Mucosa of gallbladder (tissue), 1 donor: ENCODE measurements around the gene DEFB128. TPM values are rescaled to one million over a fixed set of nuclear protein-coding genes. Genes with fewer than 3 reads are reported as not detected.
A peak's percentile ranks its signal among the peaks of the same experiment; 100 is the strongest.
"Not testable (repeated sequence)": the region's sequence is repeated elsewhere in the genome, so short reads cannot be mapped to it uniquely, and the experiment has no call there.

Source experiments
- DNase-seq: peaks from one replicate; pipeline ENCODE4 v3.0.0-alpha.2; 2020; ENCODE audit warnings: low spot score
- total RNA-seq: library from RNA; stranded (reverse); gene quantifications from one replicate; pipeline ENCODE4 v1.2.1, GENCODE V29; 2021
- donor health status: DM: no; HTN: no; CAD: no.

Gene DEFB128
- total RNA-seq, result not detected

DNA sequence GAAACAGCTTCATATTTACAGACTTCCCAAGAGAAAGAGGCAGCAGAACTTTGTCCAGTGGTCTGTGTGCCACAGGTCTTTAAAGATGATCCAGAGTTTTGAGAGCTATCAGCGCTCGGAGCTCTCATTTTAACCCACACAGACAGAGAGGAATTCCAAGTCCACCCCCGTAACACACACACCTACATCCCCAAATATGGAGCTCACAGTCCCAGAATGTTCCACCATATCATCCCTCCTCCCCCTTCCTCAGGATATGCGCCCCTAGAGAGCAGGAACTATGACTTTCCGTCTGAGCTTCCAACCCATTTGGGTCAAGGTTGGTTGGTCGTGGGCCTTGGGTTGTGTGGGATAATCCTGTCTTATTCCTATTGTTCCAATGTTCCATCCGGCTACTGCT is at the start of gene DEFB128:
TSS of gene DEFB128 (minus strand) at position 101 of the 400 bp plus-strand sequence. CDS start at position 13, 88 bp downstream.
- no peak for DNase-seq

DNA sequence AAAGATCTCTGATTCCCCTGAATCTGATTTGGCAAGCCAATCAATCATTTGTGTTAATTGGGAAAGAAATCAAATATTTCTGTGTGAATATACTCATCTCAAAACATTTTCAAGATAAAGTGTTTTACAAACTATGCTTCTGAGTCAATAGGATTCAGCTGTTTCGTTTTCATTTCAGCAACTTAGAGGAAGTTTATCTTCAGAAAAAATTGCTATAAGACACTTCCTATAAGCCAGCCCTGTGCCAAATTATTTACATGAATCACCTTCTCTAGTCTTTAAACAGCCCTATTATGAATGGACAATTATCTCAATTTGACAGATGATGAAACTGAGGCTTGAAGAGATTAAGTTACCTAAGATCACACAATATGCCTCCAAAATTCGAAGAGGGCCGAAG is 48.4 kb upstream of the DEFB128 start:
- no peak for DNase-seq

DNA sequence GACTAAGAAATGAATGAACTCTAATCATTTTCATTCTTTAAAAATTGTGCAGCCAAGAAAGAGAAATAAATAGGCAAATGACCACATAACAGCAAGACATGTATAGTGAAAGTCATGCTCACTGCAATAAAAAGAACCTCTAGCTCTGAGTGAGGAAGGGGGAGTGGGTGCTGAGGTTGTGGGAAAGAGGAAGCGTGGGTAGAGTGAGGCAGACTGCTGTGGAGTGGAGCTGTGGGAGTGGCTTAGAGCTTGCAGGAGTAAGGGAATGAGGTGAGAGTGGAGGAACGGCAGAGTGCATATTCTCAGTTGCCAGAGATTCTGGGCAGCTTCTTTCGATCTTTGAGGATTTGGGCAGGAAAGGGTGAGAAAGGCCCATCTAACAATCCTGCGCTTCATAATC is 48.0 kb upstream of the DEFB128 start:
- DNase-seq, result no peak

DNA sequence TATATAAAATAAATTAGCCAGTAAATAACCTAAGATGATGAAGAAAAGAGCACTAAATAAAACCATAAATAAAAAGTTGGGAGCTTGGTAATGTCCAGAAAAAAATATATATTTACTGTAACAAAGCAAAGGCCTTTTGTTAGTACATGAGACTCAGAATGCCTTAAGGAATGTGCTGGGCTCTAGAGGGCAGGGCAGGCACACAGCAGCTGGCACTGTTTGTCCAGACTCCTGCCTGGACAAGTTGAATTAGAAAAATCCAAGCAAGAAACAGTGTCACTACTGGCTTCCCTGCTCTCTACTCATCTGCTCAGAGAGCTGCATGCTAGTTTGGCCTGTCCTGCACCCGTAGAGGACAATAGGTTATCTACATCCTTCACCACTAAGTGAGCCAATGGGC is 46.4 kb upstream of the DEFB128 start:
- DNase-seq, result no peak

DNA sequence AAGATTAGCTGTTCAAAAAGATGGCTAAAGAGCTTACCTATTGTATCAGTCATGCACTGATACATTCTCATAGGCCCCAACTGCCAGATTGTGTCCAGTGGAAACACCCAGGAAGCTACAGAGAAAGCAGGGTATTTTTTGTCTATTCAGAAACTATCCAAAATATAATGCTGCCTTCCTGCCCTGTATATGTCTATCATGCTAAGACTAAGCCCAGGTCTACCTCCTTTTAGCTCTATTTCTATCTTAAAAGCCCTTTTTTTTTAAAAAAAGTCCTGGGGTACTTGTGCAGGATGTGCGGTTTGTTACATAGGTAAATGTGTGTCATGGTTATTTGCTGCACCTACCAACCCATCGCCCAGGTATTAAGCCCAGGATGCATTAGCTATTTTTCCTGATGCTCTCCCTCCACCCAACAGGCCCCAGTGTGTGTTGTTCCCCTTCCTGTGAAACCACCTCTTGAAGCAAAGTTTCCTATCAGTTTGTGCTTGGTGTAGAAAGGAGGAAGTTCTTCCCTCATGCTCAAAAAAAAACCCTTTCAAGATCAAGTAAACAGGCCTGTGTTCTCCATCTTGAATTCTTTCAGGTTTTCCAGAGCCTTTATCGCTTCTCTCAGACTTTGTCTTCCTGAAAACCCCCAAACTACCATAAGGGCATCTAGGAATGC is 38.1 kb upstream of the DEFB128 start:
- no peak for DNase-seq

DNA sequence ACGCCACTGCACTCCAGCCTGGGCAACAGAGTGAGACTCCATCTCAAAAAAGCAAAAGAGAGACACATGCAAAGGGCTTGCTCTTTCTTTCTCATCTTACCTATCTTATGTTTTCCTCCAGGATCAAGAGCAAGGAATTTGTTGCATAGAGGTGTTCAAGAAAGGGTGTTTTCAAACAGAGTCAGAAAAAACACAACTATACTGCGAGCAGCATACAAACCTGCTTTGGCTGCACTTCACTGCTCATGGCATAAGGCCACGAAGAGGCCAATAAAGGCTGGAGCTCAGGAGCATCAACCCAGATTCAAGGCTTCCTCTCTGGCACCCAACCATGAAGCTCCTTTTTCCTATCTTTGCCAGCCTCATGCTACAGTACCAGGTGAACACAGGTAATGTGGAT is 37.4 kb upstream of the DEFB128 start, which contains the start of gene DEFB129:
TSS of gene DEFB129 (plus strand) at position 301 of the 400 bp plus-strand sequence. CDS start at position 332, 31 bp downstream.
- DNase-seq, result no peak

DNA sequence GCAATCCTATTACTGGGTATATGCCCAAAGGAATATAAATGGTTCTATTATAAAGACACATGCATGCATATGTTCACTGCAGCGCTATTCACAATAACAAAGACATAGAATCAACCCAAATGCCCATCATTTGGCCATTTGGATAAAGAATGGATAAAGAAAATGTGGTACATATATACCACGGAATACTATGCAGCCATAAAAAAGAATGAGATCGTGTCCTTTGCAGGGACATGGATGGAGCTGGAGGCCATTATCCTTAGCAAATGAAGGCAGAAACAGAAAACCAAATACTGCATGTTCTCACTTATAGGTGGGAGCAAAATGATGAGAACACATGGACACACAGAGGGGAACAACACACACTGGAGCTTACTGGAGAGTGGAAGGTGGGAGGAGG is 36.4 kb upstream of the DEFB128 start:
- DNase-seq, result not testable (repeated sequence)

DNA sequence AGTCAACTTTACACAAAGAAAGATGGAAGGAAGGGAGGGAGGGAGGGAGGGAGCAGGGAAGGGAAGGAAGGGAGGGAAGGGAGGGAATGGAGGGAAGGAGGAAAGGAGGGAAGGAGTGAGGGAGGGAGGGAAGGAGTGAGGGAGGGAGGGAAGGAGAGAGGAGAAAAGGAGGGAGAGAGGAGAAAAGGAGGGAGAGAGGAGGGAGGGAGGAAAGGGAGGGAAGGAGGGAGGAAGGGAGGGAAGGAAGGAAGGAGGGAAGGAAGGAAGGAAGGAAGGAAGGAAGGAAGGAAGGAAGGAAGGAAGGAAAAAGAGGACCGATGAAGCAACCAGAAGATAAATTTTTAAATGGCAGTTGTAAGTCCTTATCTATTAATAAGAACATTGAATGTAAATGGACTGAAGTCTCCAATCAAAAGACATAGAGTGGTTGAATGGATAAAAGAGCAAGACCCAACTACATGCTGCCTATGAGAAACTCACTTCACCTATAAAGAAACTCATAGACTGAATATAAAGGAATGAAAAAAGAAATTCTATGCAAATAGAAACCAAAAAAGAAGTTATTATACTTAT is 31.8 kb upstream of the DEFB128 start:
- DNase-seq, result no peak

DNA sequence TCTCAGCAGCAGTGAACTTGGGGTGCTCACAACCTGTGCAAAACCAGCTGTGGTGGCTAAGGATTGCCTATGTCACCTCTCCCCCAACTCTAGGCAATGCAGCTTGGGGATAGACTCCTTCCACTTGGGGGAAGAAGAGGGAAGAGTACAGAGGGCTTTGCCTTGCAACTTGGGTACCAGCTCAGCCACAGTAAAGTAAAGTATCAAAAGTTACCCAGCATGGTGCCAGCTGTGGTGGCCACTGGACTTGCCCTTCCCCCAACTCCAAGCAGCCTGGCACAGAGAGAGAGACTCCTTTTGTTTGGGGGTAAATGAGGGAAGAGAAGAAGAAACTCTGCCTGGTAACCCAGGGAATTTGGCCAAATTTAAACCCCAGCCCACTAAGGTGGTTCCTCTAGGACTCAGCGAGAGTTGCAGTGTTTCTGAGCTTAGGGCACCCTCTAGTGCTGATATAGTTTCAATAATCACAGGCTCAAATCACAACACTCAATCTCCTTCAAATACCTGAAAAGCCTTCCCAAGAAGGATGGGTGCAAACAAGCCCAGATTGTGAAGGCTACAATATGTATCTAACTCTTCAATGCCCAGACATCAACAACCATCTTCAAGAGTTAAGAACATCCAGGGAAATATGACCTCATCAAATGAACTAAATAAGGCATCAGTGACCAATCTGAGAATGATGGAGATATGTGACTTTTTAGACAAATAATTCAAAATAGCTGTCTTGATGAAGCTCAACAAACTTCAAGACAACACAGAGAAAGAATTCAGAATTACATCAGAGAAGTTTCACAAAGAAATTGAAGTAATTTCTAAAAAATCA is 30.0 kb upstream of the DEFB128 start:
- DNase-seq, result no peak

DNA sequence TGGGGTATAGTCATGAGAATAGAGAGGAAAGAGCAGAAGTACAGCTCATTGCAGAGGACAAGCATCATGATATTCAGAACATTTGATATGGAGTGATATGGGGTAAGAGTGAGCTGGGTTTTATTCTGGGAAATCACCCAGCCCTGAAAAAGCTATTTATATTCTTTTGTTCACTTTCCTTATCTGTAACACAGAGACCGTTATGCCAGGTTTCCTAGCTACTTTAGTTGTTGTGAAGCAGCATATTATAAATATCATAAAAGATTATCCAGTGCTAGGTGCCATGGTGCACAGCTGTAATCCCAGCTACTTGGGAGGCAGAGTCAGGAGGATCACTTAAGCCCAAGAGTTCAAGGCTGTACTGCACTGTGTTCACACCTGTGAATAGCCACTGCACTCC is 27.8 kb upstream of the DEFB128 start:
- no peak for DNase-seq

DNA sequence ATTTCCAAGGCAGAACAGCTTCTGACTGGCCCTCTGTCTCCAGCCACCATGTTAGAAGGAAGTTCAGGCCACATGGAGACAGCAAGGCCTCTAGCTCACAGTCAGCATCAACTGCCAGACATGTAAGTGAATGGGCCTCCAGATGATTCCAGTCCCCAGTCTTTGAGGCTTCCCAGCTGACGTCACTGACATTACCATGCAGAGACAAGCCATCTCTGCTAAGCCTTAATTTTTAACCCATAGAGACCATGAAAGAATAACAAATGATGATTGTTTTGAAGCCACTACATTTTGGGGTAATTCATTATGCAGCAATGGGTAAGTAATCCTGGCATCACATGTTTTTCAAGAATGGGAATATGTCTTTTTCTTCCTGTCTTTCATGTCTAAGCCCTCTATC is 26.3 kb upstream of the DEFB128 start:
- no peak for DNase-seq

DNA sequence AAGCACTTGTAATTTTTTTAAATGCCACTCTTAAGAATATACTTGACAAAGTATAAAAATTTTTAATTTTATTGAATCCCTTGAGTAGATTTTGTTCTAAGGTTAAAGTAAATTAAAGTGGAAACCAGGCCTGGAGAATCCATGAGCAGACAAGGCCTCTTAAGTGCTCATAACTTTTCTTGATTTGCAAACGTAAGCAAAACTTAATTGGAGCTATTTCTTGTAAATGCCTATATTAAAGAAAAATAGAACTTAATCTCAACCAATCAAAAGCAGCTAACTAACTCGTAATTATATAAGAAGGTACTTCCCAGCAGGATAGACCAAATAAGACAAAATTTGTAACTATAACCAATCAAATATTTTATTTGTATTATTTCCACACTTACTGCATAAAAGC is 24.9 kb upstream of the DEFB128 start:
- DNase-seq, result no peak

DNA sequence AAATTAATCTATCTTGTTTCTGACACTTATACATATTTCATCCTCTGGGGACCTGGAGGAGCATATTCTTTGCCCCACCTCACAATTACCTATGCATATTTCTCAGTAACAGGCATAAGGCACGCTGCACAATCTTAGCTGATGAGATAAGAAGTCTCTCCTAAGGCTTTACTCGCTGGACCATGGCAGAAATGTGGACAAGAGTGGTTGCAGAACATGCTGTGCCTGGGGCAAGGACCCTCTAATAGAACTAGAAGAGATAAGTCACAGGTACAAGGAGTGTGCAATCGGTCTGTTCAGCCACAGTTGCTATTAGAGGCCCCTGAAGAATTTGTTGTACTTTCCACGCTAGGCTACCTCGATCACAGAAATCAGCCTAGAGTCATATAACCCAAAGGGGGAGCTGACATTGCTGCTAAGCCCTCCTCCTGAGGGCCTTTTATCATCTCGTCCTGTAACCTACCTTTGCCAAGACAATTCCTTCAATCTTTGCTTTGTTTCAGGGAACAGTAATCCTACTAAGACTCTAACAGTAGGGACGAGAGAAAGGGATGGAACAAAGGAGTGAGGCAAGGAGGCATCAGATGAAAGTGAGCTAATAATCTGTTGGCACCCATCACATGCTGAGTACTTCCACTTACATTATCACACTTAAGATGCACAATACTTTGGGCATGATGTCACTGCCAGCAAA is 21.4 kb upstream of the DEFB128 start:
- no peak for DNase-seq

DNA sequence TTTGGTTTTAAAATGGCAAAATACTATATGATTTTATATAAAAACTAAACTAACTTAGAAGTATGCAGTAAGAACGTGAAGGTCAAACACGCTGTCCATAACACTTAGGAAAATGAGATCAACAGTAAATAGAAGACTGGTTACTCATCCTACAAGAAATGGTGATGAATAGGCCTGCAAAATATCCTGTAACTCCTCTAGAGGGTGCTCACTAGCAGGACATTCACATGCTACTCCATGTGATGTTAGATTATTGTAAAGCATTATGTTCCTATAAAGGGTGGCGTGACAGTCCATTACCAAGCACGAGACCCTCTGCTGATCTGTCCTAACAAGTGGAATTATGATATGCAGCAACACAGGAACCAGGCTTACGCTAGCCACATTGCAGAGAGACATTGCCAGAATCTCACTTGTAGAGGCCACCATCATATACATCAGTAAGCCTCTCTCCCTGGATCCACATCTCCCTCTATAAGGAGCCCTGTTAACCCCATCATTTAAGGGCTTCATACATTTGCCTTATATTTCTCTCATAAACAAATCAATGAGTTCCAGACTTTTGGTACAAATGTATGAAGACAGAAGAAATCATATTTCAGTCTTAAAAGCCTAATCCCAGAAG is 19.5 kb upstream of the DEFB128 start:
- peak; percentile 24 for DNase-seq

DNA sequence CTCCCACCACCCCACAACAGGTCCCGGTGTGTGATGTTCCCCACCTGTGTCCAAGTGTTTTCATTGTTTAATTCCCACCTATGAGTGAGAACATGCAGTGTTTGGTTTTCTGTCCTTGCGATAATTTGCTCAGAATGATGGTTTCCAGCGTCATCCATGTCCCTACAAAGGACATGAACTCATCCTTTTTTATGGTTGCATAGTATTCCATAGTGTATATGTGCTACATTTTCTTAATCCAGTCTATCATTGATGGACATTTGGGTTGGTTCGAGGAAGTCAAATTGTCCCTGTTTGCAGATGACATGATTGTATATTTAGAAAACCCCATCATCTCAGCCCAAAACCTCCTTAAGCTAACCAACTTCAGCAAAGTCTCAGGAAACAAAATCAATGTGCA is 14.1 kb upstream of the DEFB128 start:
- not testable (repeated sequence) for DNase-seq

DNA sequence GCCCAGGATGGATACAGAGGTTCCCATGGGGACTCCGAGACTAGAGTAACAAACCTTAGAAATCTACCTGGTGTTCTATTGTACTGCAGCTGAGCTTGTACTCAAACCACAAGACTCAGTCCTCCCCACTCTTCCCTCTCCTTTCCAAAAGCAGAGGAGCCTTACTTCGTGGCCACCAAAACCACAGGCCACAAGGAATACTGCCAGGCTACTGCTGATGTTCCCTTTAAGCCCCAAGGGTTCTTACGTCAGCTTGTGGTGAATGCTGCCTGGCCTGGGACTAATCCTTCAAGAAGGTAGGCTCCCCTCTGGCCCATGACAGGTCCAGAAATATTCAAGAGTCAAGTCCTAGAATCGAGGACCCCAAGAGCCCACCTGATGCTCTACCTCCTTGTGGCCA is 10.5 kb upstream of the DEFB128 start:
- DNase-seq, result no peak

DNA sequence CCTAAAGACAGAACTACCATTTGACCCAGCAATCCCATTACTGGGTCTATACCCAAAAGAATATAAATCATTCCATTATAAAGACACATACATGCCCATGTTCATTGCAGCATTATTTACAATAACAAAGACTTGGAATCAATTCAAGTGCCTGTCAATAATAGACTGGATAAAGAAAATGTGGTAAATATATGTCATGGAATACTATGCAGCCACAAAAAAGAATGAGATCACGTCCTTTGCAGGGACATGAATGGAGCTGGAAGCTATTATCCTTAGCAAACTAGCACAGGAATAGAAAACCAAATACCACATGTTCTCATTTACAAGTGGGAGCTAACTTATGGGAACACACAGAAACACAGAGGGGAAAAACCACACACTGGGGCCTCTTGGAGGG is 8.7 kb upstream of the DEFB128 start:
- DNase-seq, result no peak

DNA sequence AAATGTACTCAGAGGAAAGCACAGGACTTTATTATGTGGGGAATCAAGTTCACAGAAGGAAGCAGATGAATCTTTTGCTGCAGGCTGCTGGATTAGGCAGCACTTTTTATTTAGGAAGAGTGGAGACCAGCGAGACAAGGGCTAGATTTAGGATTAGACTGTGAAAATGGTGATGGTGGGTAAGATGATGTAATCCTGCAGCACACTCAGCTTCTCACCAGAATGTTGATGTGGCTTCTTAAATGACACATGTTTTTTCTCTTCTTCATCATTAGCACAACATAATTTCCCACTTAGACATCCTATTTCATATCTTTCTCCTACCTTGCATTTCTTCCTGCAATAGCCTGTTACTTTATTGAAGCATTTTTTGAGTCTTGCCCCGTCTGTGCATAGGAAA is 1.8 kb downstream of the DEFB128 start:
- DNase-seq, result no peak

DNA sequence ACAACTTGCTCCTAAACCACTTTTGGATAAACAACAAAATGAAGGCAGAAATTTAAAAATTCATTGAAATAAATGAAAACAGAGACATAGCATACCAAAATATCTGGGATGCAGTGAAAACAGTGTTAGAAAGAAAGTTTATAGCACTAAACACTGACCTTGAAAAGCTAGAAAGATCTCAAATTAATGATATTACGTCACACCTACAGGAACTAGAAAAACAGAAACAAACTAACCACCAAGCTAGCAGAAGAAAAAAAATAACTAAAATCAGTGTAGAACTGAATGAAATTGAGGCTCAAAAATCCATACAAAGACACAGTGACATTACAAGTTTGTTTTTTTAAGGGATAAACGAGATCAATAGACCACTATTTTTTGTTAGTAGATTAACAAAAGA is 5.2 kb downstream of the DEFB128 start:
- DNase-seq, result no peak

DNA sequence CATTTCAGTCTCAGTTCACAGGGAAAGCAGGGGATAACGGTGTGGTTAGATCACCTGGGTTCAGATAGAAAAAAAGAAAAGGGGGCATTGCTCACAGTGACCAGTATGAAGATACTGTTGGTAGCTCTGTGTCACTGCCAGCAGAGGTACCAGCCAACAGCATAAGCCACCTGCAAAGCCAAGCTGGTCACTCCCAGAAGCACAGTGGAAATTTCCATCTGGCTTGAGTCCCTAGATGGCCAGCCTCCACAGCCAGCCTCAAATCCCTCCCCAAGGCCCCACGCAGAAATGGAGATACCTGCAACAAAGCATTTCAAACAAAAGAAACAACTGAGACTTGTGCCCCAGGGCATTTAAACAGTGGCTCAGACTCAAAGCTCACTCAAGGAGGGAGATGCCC is 20.6 kb downstream of the DEFB128 start:
- no peak for DNase-seq

DNA sequence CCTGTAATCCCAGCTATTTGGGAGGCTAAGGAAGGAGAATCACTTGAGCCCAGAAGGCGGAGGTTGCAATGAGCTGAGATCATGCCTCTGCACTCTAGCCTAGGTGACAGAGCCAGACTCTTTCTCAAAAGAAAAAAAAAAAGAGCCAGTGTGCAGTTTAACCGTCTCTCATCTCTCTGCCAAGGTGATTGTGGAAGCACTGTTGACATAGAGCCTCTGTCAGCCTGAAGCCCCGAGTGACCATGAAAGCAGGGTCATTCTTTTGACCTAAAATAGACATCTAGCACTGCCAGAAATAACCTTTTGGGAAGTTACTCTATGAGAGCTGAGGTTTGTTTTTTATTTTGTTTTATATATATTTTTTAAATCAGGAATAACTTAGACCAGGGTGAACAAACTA is 24.9 kb downstream of the DEFB128 start:
- no peak for DNase-seq

DNA sequence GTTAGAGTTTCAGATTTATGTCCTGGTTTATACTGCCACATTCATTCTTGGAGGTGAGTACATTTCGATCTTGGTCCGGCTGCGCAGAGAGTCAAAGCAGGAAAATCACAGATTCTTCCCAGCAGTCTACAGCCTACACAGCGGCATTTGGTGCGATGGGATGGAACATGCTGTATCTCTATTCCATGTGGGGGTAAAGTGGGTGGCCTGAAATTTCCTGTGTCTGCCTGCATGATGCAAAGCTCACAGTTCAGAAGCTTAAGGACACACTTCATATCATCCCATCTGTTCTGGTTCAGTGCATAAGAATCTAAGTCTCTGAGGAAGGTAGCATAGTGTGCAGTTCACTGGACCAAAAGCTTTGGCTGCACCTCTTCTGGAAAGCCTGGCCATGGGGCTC is 32.4 kb downstream of the DEFB128 start, which contains the start of gene DEFB127:
TSS of gene DEFB127 (plus strand) at position 301 of the 400 bp plus-strand sequence. CDS start at position 392, 91 bp downstream.
- no peak for DNase-seq
